Neural cell (in vitro differentiated cells): ENCODE data around the gene EPHA6. TPM values are rescaled to one million over a fixed set of nuclear protein-coding genes. Genes with fewer than 3 reads are reported as not detected.

Experiments used
- H2AFZ ChIP-seq: fragments of 200-600, 300-800 bp; sonication (generic), shearing (Covaris generic); 2 replicates; pipeline ENCODE4 v1.6.0; 2014; ENCODE audit warnings: low read depth, mild to moderate bottlenecking, antibody characterized with exemption, low read length, moderate library complexity
- H3F3A ChIP-seq: fragments of 200-600 bp; shearing (Covaris generic); 2 replicates; pipeline ENCODE4 v1.6.1; 2016; ENCODE audit warnings: mild to moderate bottlenecking, moderate library complexity, mixed read lengths, antibody characterized with exemption, low read length; ENCODE audit not compliant: insufficient read depth, poor library complexity, severe bottlenecking
- H3K27ac ChIP-seq: fragments of 200-600, 300-800 bp; sonication (generic), shearing (Covaris generic); 2 replicates; pipeline ENCODE4 v1.5.1; 2014; ENCODE audit warnings: mild to moderate bottlenecking, low read length, moderate library complexity
- H3K27me3 ChIP-seq: fragments of 300-800, 200-600 bp; sonication (generic), shearing (Covaris generic); 2 replicates; pipeline ENCODE4 v1.6.0; 2014; ENCODE audit warnings: mild to moderate bottlenecking, low read depth, low read length, moderate library complexity; ENCODE audit not compliant: insufficient read depth
- H3K36me3 ChIP-seq: fragments of 300-800, 200-600 bp; sonication (generic), shearing (Covaris generic); 2 replicates; pipeline ENCODE4 v1.5.1; 2014; ENCODE audit warnings: mild to moderate bottlenecking, antibody characterized with exemption, low read length, moderate library complexity; ENCODE audit not compliant: insufficient read depth
- H3K4me2 ChIP-seq: fragments of 300-800, 200-600 bp; sonication (generic), shearing (Covaris generic); 2 replicates; pipeline ENCODE4 v1.6.0; 2014; ENCODE audit warnings: mild to moderate bottlenecking, low read length
- H3K4me3 ChIP-seq: fragments of 300-800, 200-600 bp; sonication (generic), shearing (Covaris generic); 2 replicates; pipeline ENCODE4 v1.5.1; 2014; ENCODE audit warnings: mild to moderate bottlenecking, low read length, moderate library complexity
- H3K79me2 ChIP-seq: fragments of 200-600 bp; shearing (Covaris generic); replicated peaks from 2 replicates; pipeline ENCODE4 v1.6.0; 2014; ENCODE audit warnings: mild to moderate bottlenecking, low read length, moderate library complexity; ENCODE audit not compliant: insufficient read depth
- H3K9ac ChIP-seq: fragments of 300-800, 200-600 bp; sonication (generic), shearing (Covaris generic); 2 replicates; pipeline ENCODE4 v1.6.1; 2016; ENCODE audit warnings: mild to moderate bottlenecking, low read length, mixed read lengths
- H3K9me2 ChIP-seq: fragments of 200-600 bp; shearing (Covaris generic); 2 replicates; pipeline ENCODE4 v1.6.1; 2016; ENCODE audit warnings: mild to moderate bottlenecking, low read length, mixed read lengths; ENCODE audit not compliant: insufficient read depth
- H3K9me3 ChIP-seq: fragments of 200-600, 300-800 bp; sonication (generic), shearing (Covaris generic); 2 replicates; pipeline ENCODE4 v1.6.1; 2016; ENCODE audit warnings: mild to moderate bottlenecking, mixed run types, low read length, moderate library complexity, mixed read lengths
- H4K20me1 ChIP-seq: fragments of 200-600 bp; shearing (Covaris generic); 2 replicates; pipeline ENCODE4 v1.6.1; 2016; ENCODE audit warnings: mild to moderate bottlenecking, mixed run types; ENCODE audit not compliant: insufficient read depth
- EP300 ChIP-seq: fragments of 450-650 bp; conservative IDR thresholded peaks from 2 replicates; pipeline ENCODE4 v1.6.1; 2014; ENCODE audit warnings: antibody characterized with exemption, mild to moderate bottlenecking, moderate library complexity; ENCODE audit not compliant: poor library complexity, severe bottlenecking
- EZH2 ChIP-seq: fragments of 200-600, 300-800 bp; shearing (Covaris generic), sonication (generic); IDR thresholded peaks from 2 replicates; pipeline ENCODE4 v1.6.1; 2014; ENCODE audit warnings: antibody characterized with exemption, low read length, borderline replicate concordance, mild to moderate bottlenecking; ENCODE audit not compliant: insufficient read depth, poor library complexity, severe bottlenecking
- MXI1 ChIP-seq: fragments of 450-650 bp; conservative IDR thresholded peaks from 2 replicates; pipeline ENCODE4 v1.6.1; 2014; ENCODE audit warnings: antibody characterized with exemption, mild to moderate bottlenecking; ENCODE audit not compliant: poor library complexity, severe bottlenecking
- POLR2AphosphoS5 ChIP-seq: IDR thresholded peaks from 2 replicates; pipeline ENCODE4 v1.6.1; 2012
- RAD21 ChIP-seq: fragments of 450-650 bp; conservative IDR thresholded peaks from 2 replicates; pipeline ENCODE4 v1.6.1; 2014; ENCODE audit warnings: antibody characterized with exemption, mild to moderate bottlenecking, moderate library complexity
- SMC3 ChIP-seq: fragments of 450-650 bp; conservative IDR thresholded peaks from 2 replicates; pipeline ENCODE4 v1.6.1; 2014; ENCODE audit warnings: antibody characterized with exemption, mild to moderate bottlenecking, moderate library complexity; ENCODE audit not compliant: poor library complexity
- TAF1 ChIP-seq: IDR thresholded peaks from 2 replicates; pipeline ENCODE4 v1.6.1; 2012; ENCODE audit warnings: low read depth
- polyA plus RNA-seq: library from polyadenylated mRNA; depleted of rRNA; stranded (reverse); fragments of >200 nt; gene quantifications from 2 replicates; pipeline ENCODE4 v1.2.3, GENCODE V29; 2014
- TF ChIP-seq, protein P1 (sequence below): fragments of 450-650 bp; IDR thresholded peaks from 2 replicates; pipeline ENCODE4 v1.5.1; 2014; ENCODE audit warnings: antibody characterized with exemption, mild to moderate bottlenecking, moderate library complexity; ENCODE audit not compliant: poor library complexity, severe bottlenecking
- TF ChIP-seq, protein P2 (sequence below): IDR thresholded peaks from 2 replicates; pipeline ENCODE4 v1.6.1; 2012; ENCODE audit warnings: borderline replicate concordance

Gene EPHA6
- polyA plus RNA-seq, 1 donor from 2014 or later: 0.56 TPM

DNA sequence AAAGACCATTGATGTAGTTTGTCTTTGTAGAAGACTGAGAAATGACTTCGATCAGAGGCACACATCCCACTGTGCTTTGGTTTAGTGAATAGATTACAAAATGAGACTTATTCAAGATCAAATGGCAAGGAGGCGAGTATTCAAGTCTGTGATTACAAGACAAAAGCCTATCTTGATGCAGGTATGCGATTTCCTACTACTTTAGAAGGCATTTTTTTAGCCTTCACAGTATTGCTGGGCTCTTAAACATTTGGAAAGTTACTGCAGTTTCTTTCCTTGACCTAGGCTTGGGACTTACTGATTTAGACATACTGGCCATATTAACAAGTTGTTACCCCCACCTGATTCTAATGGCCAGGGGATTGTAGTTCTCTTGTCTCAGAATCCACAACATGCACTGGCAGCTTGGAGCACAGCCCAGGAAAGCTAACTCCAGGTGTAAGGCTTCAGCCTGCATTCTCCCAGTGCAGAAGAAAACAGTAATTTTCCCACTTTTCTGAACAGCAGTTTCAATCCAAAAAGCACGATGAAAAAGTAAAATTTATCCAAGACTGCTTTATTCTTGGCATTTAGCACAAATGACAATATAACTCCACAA is 311.6 kb downstream of the EPHA6 start:
- no peaks in the 10 kb centered on the region for H4K20me1 ChIP-seq
- no peaks in the 10 kb centered on the region for H3K9me3 ChIP-seq
- no peak overlapping the region for H3K9ac ChIP-seq
- no peaks in the 10 kb centered on the region for H3K79me2 ChIP-seq
- no peaks in the 10 kb centered on the region for H3K27me3 ChIP-seq
- H3K27ac ChIP-seq: no peak overlapping the region
- no peaks in the 10 kb centered on the region for H3K36me3 ChIP-seq
- no peaks in the 10 kb centered on the region for H3F3A ChIP-seq
- no peak overlapping the region for H3K4me3 ChIP-seq
- TF ChIP-seq POLR2AphosphoS5: no peak
- TF ChIP-seq TAF1: no peak
- TF ChIP-seq MXI1: no peak
- no peak for TF ChIP-seq SMC3
- TF ChIP-seq RAD21: no peak
- TF ChIP-seq, protein P1, sequence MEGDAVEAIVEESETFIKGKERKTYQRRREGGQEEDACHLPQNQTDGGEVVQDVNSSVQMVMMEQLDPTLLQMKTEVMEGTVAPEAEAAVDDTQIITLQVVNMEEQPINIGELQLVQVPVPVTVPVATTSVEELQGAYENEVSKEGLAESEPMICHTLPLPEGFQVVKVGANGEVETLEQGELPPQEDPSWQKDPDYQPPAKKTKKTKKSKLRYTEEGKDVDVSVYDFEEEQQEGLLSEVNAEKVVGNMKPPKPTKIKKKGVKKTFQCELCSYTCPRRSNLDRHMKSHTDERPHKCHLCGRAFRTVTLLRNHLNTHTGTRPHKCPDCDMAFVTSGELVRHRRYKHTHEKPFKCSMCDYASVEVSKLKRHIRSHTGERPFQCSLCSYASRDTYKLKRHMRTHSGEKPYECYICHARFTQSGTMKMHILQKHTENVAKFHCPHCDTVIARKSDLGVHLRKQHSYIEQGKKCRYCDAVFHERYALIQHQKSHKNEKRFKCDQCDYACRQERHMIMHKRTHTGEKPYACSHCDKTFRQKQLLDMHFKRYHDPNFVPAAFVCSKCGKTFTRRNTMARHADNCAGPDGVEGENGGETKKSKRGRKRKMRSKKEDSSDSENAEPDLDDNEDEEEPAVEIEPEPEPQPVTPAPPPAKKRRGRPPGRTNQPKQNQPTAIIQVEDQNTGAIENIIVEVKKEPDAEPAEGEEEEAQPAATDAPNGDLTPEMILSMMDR: no peak
- TF ChIP-seq, protein P2, sequence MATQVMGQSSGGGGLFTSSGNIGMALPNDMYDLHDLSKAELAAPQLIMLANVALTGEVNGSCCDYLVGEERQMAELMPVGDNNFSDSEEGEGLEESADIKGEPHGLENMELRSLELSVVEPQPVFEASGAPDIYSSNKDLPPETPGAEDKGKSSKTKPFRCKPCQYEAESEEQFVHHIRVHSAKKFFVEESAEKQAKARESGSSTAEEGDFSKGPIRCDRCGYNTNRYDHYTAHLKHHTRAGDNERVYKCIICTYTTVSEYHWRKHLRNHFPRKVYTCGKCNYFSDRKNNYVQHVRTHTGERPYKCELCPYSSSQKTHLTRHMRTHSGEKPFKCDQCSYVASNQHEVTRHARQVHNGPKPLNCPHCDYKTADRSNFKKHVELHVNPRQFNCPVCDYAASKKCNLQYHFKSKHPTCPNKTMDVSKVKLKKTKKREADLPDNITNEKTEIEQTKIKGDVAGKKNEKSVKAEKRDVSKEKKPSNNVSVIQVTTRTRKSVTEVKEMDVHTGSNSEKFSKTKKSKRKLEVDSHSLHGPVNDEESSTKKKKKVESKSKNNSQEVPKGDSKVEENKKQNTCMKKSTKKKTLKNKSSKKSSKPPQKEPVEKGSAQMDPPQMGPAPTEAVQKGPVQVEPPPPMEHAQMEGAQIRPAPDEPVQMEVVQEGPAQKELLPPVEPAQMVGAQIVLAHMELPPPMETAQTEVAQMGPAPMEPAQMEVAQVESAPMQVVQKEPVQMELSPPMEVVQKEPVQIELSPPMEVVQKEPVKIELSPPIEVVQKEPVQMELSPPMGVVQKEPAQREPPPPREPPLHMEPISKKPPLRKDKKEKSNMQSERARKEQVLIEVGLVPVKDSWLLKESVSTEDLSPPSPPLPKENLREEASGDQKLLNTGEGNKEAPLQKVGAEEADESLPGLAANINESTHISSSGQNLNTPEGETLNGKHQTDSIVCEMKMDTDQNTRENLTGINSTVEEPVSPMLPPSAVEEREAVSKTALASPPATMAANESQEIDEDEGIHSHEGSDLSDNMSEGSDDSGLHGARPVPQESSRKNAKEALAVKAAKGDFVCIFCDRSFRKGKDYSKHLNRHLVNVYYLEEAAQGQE: no peak
- TF ChIP-seq EP300: no peak
- no peak for TF ChIP-seq EZH2
- no peak overlapping the region for H3K4me2 ChIP-seq
- no peak overlapping the region for H2AFZ ChIP-seq
- H3K9me2 ChIP-seq: no peaks in the 10 kb centered on the region

DNA sequence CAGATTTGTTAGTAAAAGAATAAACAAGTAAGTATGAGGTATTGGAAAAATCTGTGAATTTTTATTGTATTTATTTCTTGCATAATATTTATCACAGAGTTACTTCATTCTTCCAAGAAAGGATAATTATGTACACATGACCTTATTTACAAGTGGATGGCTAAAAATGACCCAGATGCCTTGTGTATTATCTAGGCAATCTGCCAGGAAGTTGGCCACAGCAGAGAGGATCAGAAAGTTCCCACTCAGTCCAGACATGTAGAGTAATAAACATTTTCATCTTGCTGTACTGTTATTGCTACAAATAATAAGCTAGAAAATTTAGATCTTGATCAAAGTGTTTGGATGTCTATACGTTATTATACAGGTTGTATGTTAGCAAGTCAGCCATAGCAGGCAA is 317.1 kb downstream of the EPHA6 start:
- Histone ChIP-seq H3K4me2 (no peak overlapping the region), H3K36me3 (no peaks in the 10 kb centered on the region), H3K79me2 (no peaks in the 10 kb centered on the region), H3F3A (no peaks in the 10 kb centered on the region), H2AFZ (no peak overlapping the region), H3K27me3 (no peaks in the 10 kb centered on the region), H3K4me3 (no peak overlapping the region), H3K9ac (no peak overlapping the region), H3K9me3 (no peaks in the 10 kb centered on the region), H4K20me1 (no peaks in the 10 kb centered on the region), H3K9me2 (no peaks in the 10 kb centered on the region), H3K27ac (no peak overlapping the region)
- no peak for TF ChIP-seq EP300
- no peak for TF ChIP-seq POLR2AphosphoS5
- no peak for TF ChIP-seq MXI1
- no peak for TF ChIP-seq EZH2
- TF ChIP-seq SMC3: no peak
- TF ChIP-seq, protein P2: no peak
- TF ChIP-seq RAD21: no peak
- TF ChIP-seq TAF1: no peak
- TF ChIP-seq, protein P1: no peak
